Measurements from ENCODE around the gene RASA2.
A peak's percentile ranks its signal among the peaks of the same experiment; 100 is the strongest.

RASA2 gene

DNA sequence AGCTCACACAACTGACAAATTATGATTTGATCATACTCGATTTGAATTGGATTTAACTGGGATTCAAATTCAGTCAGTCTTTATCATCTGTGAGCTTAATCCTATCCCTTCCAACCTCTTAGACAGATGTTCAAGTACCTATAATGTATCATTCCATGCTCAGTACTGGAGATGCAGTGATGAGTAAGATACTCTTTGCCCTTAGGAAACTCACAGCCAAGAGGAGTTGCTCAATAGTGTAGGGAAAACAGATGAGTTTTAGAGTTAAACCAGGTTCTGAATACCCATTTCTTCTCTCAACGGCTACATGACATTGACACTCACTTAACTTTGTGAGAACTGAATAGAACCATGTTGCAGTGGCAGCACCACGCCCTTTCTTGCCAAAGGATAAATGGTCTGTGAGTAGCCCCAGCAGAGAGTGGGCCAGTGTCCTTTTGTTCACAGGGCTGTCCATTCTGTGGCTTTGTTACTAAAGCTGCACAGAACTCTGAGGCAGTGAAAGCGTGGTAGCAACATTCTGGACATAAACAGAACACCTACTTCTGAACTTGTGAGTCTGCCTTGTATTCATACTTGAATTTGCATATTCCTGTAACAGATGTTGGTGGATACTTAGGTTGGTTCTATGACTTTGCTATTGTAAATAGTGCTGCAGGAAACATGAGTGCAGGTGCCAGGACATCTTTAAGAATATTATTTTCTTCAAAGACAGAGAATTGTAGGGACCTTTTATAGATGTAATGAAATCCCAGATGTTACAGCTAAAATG, 91.6 kb downstream of the RASA2 start:
- FAIRE-seq (peak; percentile 74), DNase-seq (ENCODE audit: insufficient read length, low spot score) (no peak)
- TF ChIP-seq SPI1 (IDR thresholded peaks at IDR 0.05; ENCODE audit: low read depth, low read length) (no peak), POU2F2 (IDR thresholded peaks at IDR 0.05; ENCODE audit: low read depth, low read length) (no peak), TAF1 (IDR thresholded peaks at IDR 0.05; ENCODE audit: low read depth, low read length) (no peak), PAX5 (IDR thresholded peaks at IDR 0.05; ENCODE audit: insufficient read depth, low read length, severe bottlenecking) (no peak), POLR2AphosphoS5 (IDR thresholded peaks at IDR 0.05; ENCODE audit: low read depth, low read length) (no peak), POLR2A (IDR thresholded peaks at IDR 0.05; ENCODE audit: low read depth, low read length) (no peak)

GRCh38 chr3:141594357-141594756, 107.5 kb downstream of the RASA2 start:
- no peak for TF ChIP-seq TAF1 (IDR thresholded peaks at IDR 0.05; ENCODE audit: low read depth, low read length)
- TF ChIP-seq POU2F2 (IDR thresholded peaks at IDR 0.05; ENCODE audit: low read depth, low read length) = no peak
- no peak for TF ChIP-seq POLR2A (IDR thresholded peaks at IDR 0.05; ENCODE audit: low read depth, low read length)
- TF ChIP-seq SPI1 (IDR thresholded peaks at IDR 0.05; ENCODE audit: low read depth, low read length) = no peak
- TF ChIP-seq PAX5 (IDR thresholded peaks at IDR 0.05; ENCODE audit: insufficient read depth, low read length, severe bottlenecking) = no peak
- TF ChIP-seq POLR2AphosphoS5 (IDR thresholded peaks at IDR 0.05; ENCODE audit: low read depth, low read length) = no peak
- FAIRE-seq = no peak
- no peak for DNase-seq (ENCODE audit: insufficient read length, low spot score)

GRCh38 chr3:141597931-141598330, 111.1 kb downstream of the RASA2 start:
- DNase-seq (ENCODE audit: insufficient read length, low spot score) (no peak), FAIRE-seq (no peak)
- TF ChIP-seq PAX5 (IDR thresholded peaks at IDR 0.05; ENCODE audit: insufficient read depth, low read length, severe bottlenecking) = no peak
- no peak for TF ChIP-seq SPI1 (IDR thresholded peaks at IDR 0.05; ENCODE audit: low read depth, low read length)
- TF ChIP-seq POLR2A (IDR thresholded peaks at IDR 0.05; ENCODE audit: low read depth, low read length) = no peak
- TF ChIP-seq POLR2AphosphoS5 (IDR thresholded peaks at IDR 0.05; ENCODE audit: low read depth, low read length) = no peak
- no peak for TF ChIP-seq POU2F2 (IDR thresholded peaks at IDR 0.05; ENCODE audit: low read depth, low read length)
- TF ChIP-seq TAF1 (IDR thresholded peaks at IDR 0.05; ENCODE audit: low read depth, low read length) = no peak

- TF ChIP-seq TAF1 (IDR thresholded peaks at IDR 0.05; ENCODE audit: low read depth, low read length) (no peak), POU2F2 (IDR thresholded peaks at IDR 0.05; ENCODE audit: low read depth, low read length) (no peak)
- FAIRE-seq = no peak
Observed at GRCh38 chr3:141600331-141600730, 113.5 kb downstream of the RASA2 start.

DNA sequence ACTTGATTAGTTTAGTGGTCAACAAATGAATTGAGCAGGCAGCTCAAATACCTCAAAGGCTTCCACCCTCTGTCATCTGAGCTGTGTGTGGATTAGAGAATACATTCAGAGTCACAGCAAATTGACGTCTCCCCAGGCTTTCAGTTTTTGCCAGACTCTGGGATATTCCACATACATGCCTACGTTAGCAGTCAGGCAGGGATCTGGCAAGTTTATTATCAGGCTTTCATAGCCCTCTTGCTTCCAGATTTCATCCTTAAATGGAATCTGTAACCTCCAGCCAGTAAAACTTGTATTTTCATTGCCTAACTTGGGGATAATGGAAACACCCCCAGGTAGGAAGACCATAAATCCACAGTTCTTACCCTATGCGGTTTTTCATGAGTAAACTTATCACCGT, 115.9 kb downstream of the RASA2 start:
- DNase-seq (ENCODE audit: insufficient read length, low spot score) (no peak), FAIRE-seq (no peak)
- no peak for TF ChIP-seq POLR2AphosphoS5 (IDR thresholded peaks at IDR 0.05; ENCODE audit: low read depth, low read length)
- TF ChIP-seq PAX5 (IDR thresholded peaks at IDR 0.05; ENCODE audit: insufficient read depth, low read length, severe bottlenecking) = no peak
- TF ChIP-seq TAF1 (IDR thresholded peaks at IDR 0.05; ENCODE audit: low read depth, low read length) = no peak
- no peak for TF ChIP-seq SPI1 (IDR thresholded peaks at IDR 0.05; ENCODE audit: low read depth, low read length)
- TF ChIP-seq POLR2A (IDR thresholded peaks at IDR 0.05; ENCODE audit: low read depth, low read length) = no peak
- TF ChIP-seq POU2F2 (IDR thresholded peaks at IDR 0.05; ENCODE audit: low read depth, low read length) = no peak

More at GRCh38 chr3:141600331-141600730, 113.5 kb downstream of the RASA2 start:
- no peak for DNase-seq (ENCODE audit: insufficient read length, low spot score)

- TF ChIP-seq POU2F2 (IDR thresholded peaks at IDR 0.05; ENCODE audit: low read depth, low read length) (no peak), PAX5 (IDR thresholded peaks at IDR 0.05; ENCODE audit: insufficient read depth, low read length, severe bottlenecking) (no peak), POLR2A (IDR thresholded peaks at IDR 0.05; ENCODE audit: low read depth, low read length) (no peak), SPI1 (IDR thresholded peaks at IDR 0.05; ENCODE audit: low read depth, low read length) (no peak), TAF1 (IDR thresholded peaks at IDR 0.05; ENCODE audit: low read depth, low read length) (no peak), POLR2AphosphoS5 (IDR thresholded peaks at IDR 0.05; ENCODE audit: low read depth, low read length) (no peak)
- no peak for FAIRE-seq
- no peak for DNase-seq (ENCODE audit: insufficient read length, low spot score)
Observed at GRCh38 chr3:141603473-141604035, 116.7 kb downstream of the RASA2 start.

GRCh38 chr3:141605883-141606282, 119.1 kb downstream of the RASA2 start:
- DNase-seq (ENCODE audit: insufficient read length, low spot score) = no peak
- no peak for FAIRE-seq
- TF ChIP-seq POLR2A (IDR thresholded peaks at IDR 0.05; ENCODE audit: low read depth, low read length) = no peak
- no peak for TF ChIP-seq TAF1 (IDR thresholded peaks at IDR 0.05; ENCODE audit: low read depth, low read length)

DNA sequence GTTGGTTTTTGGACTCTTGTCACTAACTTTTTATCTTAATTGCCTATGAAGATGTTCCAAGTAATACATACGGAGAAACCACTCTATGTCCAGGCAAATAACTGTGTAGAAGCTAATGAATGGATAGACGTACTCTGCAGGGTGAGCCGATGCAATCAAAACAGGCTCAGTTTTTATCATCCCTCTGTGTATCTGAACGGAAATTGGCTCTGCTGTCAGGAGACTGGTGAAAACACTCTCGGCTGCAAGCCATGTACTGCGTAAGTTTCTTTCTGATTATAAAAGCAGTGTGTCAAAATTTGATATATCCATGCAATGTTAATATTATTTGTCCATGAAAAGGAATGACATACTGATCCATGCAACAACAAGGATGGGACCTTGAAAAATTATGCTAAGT, 121.6 kb downstream of the RASA2 start:
- FAIRE-seq = peak; percentile 59
- DNase-seq (ENCODE audit: insufficient read length, low spot score) = no peak
- no peak for TF ChIP-seq PAX5 (IDR thresholded peaks at IDR 0.05; ENCODE audit: insufficient read depth, low read length, severe bottlenecking)
- no peak for TF ChIP-seq POLR2AphosphoS5 (IDR thresholded peaks at IDR 0.05; ENCODE audit: low read depth, low read length)
- TF ChIP-seq POLR2A (IDR thresholded peaks at IDR 0.05; ENCODE audit: low read depth, low read length) = no peak
- no peak for TF ChIP-seq TAF1 (IDR thresholded peaks at IDR 0.05; ENCODE audit: low read depth, low read length)
- no peak for TF ChIP-seq POU2F2 (IDR thresholded peaks at IDR 0.05; ENCODE audit: low read depth, low read length)
- no peak for TF ChIP-seq SPI1 (IDR thresholded peaks at IDR 0.05; ENCODE audit: low read depth, low read length)

DNA sequence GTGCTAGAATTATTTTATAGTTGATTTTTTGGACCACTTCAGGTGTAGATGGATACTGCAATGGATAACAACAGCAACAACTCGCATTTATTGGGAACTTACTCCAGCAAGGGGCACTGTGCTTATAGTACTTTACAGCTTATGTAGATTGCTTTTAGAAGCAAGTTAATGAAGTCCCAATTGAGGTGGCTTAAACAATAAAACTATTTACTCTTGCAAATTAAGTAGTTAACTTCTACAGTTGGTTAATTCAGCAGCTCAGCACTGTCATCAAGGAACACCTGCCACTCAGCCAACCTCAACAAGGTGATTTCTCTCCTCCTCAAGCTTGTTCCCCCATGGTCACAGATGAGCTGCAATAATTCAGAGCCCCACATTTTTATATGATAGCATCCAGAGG, 124.1 kb downstream of the RASA2 start:
- no peak for FAIRE-seq
- TF ChIP-seq PAX5 (IDR thresholded peaks at IDR 0.05; ENCODE audit: insufficient read depth, low read length, severe bottlenecking) = no peak
- no peak for TF ChIP-seq POLR2AphosphoS5 (IDR thresholded peaks at IDR 0.05; ENCODE audit: low read depth, low read length)
- TF ChIP-seq POU2F2 (IDR thresholded peaks at IDR 0.05; ENCODE audit: low read depth, low read length) = no peak
- no peak for TF ChIP-seq TAF1 (IDR thresholded peaks at IDR 0.05; ENCODE audit: low read depth, low read length)
- TF ChIP-seq SPI1 (IDR thresholded peaks at IDR 0.05; ENCODE audit: low read depth, low read length) = no peak
- no peak for TF ChIP-seq POLR2A (IDR thresholded peaks at IDR 0.05; ENCODE audit: low read depth, low read length)
- no peak for DNase-seq (ENCODE audit: insufficient read length, low spot score)
